Panc1 (cell line): Measurements from ENCODE around the gene OSBP2.

ENCODE experiments used
- CTCF ChIP-seq: fragments of 450-650 bp; IDR thresholded peaks from 2 replicates; pipeline ENCODE4 v1.5.1; 2017; ENCODE audit warnings: mild to moderate bottlenecking
- TCF7L2 ChIP-seq: IDR thresholded peaks from 2 replicates; pipeline ENCODE4 v1.6.1; 2011; ENCODE audit warnings: mild to moderate bottlenecking, low read depth, low read length, inconsistent platforms

- TF ChIP-seq CTCF (no peak), TCF7L2 (no peak)
Observed at GRCh38 chr22:30921108-30921507, 226.4 kb downstream of the OSBP2 start.
